Measurements from ENCODE around the gene FSTL4.
A peak's percentile ranks its signal among the peaks of the same experiment; 100 is the strongest.

DNA sequence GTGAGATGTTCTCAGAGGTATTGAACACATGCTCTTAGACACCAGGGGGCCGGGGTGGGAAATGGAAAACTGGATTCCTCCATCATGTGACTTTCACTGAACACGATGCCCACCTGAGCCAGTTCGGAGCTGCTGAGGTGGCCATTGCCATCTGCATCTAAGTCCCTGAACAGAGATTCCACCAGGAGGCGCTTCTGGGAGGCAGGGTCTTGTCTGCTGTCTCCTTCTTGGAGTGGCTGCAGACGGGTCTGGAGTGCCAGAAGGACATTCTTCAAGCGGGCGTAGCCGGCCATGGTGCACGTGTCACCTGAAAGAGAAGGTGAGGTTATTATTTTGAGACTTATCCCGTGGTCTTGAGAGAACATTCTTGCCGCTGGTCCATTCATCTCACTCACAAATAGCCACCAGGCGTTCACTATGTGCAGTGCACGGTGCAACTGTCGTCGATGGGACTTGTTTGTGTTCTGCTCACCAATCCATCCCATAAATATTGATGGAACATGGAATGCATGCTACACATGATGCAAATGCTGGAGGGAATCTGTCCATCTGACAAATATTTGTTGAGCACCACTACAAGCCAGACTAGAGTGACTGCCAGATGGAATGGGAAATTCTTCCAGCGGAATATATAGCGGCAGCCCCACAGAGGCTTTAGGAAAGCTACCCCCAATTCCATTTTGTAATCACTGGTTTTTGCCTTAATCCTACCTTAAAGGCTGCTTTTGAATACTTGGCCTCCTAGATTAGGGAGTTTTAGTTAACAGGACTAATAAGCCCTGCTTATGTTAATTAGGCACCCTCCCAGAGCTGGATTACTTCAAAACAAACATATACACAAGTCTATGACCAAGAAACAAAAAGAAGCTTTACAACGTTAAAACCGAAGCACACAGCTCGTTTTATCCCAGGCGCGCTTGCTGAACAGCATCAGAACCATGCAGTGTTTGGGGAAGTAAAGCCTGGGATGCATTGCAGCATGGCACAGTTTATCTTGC is 295.7 kb downstream of the FSTL4 start:
- TF ChIP-seq CTCF (IDR thresholded peaks at IDR 0.05) (peak; percentile 37; the same call in 1 of the 2 replicates), POLR2AphosphoS5 (IDR thresholded peaks at IDR 0.05; ENCODE audit: low read depth, low read length) (no peak), TCF12 (IDR thresholded peaks at IDR 0.05) (no peak), MXI1 (IDR thresholded peaks at IDR 0.05; ENCODE audit: low read depth, low read length) (no peak), FOXM1 (IDR thresholded peaks at IDR 0.05; ENCODE audit: low read depth) (no peak), SIN3A (IDR thresholded peaks at IDR 0.05; ENCODE audit: borderline replicate concordance, low read depth, low read length) (no peak), TAF1 (IDR thresholded peaks at IDR 0.05; ENCODE audit: borderline replicate concordance, low read depth, low read length) (no peak), GABPA (IDR thresholded peaks at IDR 0.05; ENCODE audit: low read depth) (no peak)

Measured in SK-N-SH (cell line).